ENCODE measurements around the gene MSN.
A peak's percentile ranks its signal among the peaks of the same experiment; 100 is the strongest.
"Not testable (repeated sequence)": the region's sequence is repeated elsewhere in the genome, so short reads cannot be mapped to it uniquely, and the experiment has no call there.

Gene MSN

DNA sequence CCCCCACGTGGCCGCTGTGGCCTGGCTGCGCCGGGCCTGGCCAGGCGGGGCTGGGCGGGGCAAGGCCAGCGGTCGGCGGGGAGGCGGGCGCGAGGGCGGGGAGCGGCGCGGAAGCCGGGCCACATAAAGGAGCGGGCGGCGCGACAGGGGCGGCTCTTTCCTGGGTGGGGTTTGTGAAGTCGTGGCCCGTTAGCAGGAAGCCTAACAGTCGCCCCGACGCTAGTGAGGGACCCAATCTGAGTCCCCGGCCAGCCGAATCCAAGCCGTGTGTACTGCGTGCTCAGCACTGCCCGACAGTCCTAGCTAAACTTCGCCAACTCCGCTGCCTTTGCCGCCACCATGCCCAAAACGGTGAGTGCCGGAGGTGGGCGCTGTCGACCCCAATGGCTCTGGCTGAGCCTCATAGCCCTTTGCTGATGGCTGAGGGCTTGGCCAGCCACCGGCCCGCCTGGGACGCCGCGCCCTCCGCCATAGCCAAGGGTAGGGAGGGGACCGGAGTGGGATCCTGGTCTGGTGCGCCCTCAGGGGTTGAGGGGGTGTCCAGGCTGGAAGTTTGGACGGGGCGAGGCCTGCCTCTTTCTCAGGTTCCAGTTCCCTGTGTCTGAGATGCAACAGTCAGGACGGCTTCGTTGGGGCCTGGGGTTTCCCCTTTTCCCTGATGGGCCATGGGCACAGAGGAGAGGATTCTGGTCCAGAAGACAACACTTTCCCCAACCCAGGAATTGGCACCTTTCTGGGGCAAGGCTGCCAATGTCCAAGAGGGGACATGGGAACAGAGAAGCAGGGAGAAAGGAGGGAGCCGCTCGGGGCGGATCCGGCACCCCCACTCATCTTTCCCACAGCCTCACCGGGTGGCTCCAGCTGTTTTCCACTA, at the start of gene MSN:
Gene MSN, plus strand, starts transcription at position 152 of the 874 bp plus-strand sequence. Its CDS starts 188 bp downstream, at position 340.
- Histone ChIP-seq H3K9ac (ENCODE audit: insufficient read length, low read depth) (peak within 1 kb of the TSS; percentile 91), H3K27me3 (ENCODE audit: insufficient read depth, insufficient read length) (no peaks in the 10 kb centered on the region), H3K4me1 (ENCODE audit: insufficient read depth, insufficient read length) (no peaks in the 10 kb centered on the region), H3K36me3 (ENCODE audit: insufficient read depth, insufficient read length, low read length) (peaks cover 38% of the 10 kb centered on the region), H3K9me3 (ENCODE audit: insufficient read depth, low read length) (no peaks in the 10 kb centered on the region), H3K4me3 (ENCODE audit: insufficient read length, low read depth) (peak within 1 kb of the TSS; percentile 79)
- DNase-seq (ENCODE audit: low read depth, low spot score) = peak; percentile 38
- TF ChIP-seq ZNF274 (IDR thresholded peaks at IDR 0.05; ENCODE audit: low read depth, low read length) (no peak), SUZ12 (IDR thresholded peaks at IDR 0.05; ENCODE audit: extremely low read depth, insufficient read depth, insufficient read length) (no peak), YY1 (IDR thresholded peaks at IDR 0.05; ENCODE audit: insufficient read depth, insufficient read length) (no peak)

- peak overlapping the region; percentile 56 for H3K9ac ChIP-seq (ENCODE audit: insufficient read length, low read depth)
- H3K27me3 ChIP-seq (ENCODE audit: insufficient read depth, insufficient read length); H3K36me3 ChIP-seq (ENCODE audit: insufficient read depth, insufficient read length, low read length); H3K4me1 ChIP-seq (ENCODE audit: insufficient read depth, insufficient read length): not testable (repeated sequence)
- H3K4me3 ChIP-seq (ENCODE audit: insufficient read length, low read depth) = peak overlapping the region; percentile 46
- H3K9me3 ChIP-seq (ENCODE audit: insufficient read depth, low read length) = peaks cover 21% of the 10 kb centered on the region
- DNase-seq (ENCODE audit: low read depth, low spot score) = peak; percentile 43
These were observed 47.3 kb upstream of the MSN start for GRCh38 chrX:65620096-65620705.

DNA sequence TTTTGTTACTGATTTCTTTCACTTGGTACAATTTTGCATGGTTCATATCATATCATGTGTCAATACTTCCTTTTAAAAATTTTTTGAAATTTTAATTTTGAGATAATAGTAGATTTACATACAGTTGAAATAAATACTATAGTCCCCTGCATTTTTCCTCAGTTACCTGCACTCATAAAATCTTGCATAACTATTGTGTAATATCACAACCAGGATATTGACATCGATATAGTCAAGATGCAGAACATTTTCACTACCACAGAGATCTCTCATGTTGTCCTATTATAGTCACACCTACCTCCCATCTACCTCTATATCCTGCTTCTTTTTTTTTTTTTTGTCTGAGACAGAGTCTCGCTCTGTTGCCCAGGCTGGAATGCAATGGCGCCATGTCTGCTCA, 36.7 kb upstream of the MSN start:
- no peaks in the 10 kb centered on the region for H3K27me3 ChIP-seq (ENCODE audit: insufficient read depth, insufficient read length)
- no peak overlapping the region for H3K9ac ChIP-seq (ENCODE audit: insufficient read length, low read depth)
- TF ChIP-seq SUZ12 (IDR thresholded peaks at IDR 0.05; ENCODE audit: extremely low read depth, insufficient read depth, insufficient read length) = no peak
- TF ChIP-seq YY1 (IDR thresholded peaks at IDR 0.05; ENCODE audit: insufficient read depth, insufficient read length) = no peak
- no peak for TF ChIP-seq ZNF274 (IDR thresholded peaks at IDR 0.05; ENCODE audit: low read depth, low read length)
- no peaks in the 10 kb centered on the region for H3K4me1 ChIP-seq (ENCODE audit: insufficient read depth, insufficient read length)
- no peaks in the 10 kb centered on the region for H3K36me3 ChIP-seq (ENCODE audit: insufficient read depth, insufficient read length, low read length)
- DNase-seq (ENCODE audit: low read depth, low spot score) = no peak
- no peak overlapping the region for H3K4me3 ChIP-seq (ENCODE audit: insufficient read length, low read depth)
- H3K9me3 ChIP-seq (ENCODE audit: insufficient read depth, low read length) = peaks cover 19% of the 10 kb centered on the region; the same call in 1 of the 2 replicates

DNA sequence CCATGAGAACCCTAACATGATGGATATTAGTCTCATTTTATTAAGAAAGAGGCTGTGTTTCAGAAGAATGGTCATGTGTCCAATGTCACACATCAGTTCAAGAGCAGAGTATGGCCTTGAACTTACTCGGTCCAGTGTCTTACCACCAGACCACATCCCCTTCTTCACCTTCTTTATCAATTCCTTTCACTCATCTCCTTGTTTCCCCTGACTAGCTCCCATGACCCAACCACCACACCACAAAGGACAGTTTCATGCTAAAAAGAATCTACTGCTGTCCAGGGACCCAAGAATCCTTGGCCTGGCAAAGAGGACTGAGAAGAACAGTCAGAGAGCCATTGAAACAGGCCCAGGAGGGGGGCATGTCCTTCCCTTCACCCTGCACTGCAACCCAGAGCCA, 33.6 kb upstream of the MSN start:
- no peaks in the 10 kb centered on the region for H3K27me3 ChIP-seq (ENCODE audit: insufficient read depth, insufficient read length)
- no peak for DNase-seq (ENCODE audit: low read depth, low spot score)
- H3K9me3 ChIP-seq (ENCODE audit: insufficient read depth, low read length) = no peaks in the 10 kb centered on the region
- TF ChIP-seq YY1 (IDR thresholded peaks at IDR 0.05; ENCODE audit: insufficient read depth, insufficient read length) (no peak), ZNF274 (IDR thresholded peaks at IDR 0.05; ENCODE audit: low read depth, low read length) (no peak), SUZ12 (IDR thresholded peaks at IDR 0.05; ENCODE audit: extremely low read depth, insufficient read depth, insufficient read length) (no peak)
- H3K36me3 ChIP-seq (ENCODE audit: insufficient read depth, insufficient read length, low read length) = no peaks in the 10 kb centered on the region
- H3K4me1 ChIP-seq (ENCODE audit: insufficient read depth, insufficient read length) = no peaks in the 10 kb centered on the region
- H3K4me3 ChIP-seq (ENCODE audit: insufficient read length, low read depth) = no peak overlapping the region
- H3K9ac ChIP-seq (ENCODE audit: insufficient read length, low read depth) = no peak overlapping the region

DNA sequence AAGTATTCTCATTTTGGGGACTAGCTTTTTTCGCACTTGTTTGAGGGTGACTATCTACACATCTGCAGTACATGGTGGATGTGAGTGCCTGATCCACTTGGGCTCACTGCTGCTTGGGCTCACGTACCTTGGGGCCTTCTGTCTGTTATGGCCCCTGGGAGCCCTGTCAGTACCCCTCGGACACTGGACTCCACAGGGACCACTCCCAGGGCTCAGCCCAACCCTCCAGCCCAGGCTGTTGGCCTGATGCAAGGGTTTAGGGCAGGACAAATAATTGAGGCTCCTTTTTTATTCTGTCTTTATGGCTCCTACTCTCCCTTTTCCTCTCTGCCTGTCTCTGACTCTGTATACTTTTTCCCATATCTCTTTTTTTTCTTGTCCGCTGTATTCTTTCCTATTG, 32.7 kb upstream of the MSN start:
- Histone ChIP-seq H3K9ac (ENCODE audit: insufficient read length, low read depth) (no peak overlapping the region), H3K36me3 (ENCODE audit: insufficient read depth, insufficient read length, low read length) (no peaks in the 10 kb centered on the region), H3K4me1 (ENCODE audit: insufficient read depth, insufficient read length) (no peaks in the 10 kb centered on the region), H3K9me3 (ENCODE audit: insufficient read depth, low read length) (no peaks in the 10 kb centered on the region), H3K27me3 (ENCODE audit: insufficient read depth, insufficient read length) (no peaks in the 10 kb centered on the region), H3K4me3 (ENCODE audit: insufficient read length, low read depth) (no peak overlapping the region)
- no peak for DNase-seq (ENCODE audit: low read depth, low spot score)
- TF ChIP-seq ZNF274 (IDR thresholded peaks at IDR 0.05; ENCODE audit: low read depth, low read length) = no peak

DNA sequence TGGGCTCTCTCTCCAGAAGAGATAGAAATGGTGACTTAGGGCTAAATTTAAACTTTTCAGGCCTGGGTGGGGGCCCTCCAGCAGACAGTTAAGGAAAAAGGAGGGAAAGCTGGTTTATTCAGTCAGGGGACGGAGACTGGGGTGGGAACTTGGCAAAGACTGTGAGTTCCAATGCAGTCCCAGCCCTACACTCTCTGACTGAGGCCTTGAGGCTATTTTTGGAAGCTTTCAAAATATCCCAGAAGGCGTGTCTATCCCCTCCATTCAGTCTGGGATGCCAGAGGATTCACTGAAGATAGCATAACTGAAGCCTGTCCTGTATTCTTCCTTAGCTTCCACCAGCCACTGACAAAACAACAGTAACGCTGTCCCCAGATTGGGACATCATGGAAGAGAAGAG, 32.1 kb upstream of the MSN start:
- no peak for DNase-seq (ENCODE audit: low read depth, low spot score)
- Histone ChIP-seq H3K36me3 (ENCODE audit: insufficient read depth, insufficient read length, low read length) (no peaks in the 10 kb centered on the region), H3K27me3 (ENCODE audit: insufficient read depth, insufficient read length) (no peaks in the 10 kb centered on the region), H3K4me3 (ENCODE audit: insufficient read length, low read depth) (no peak overlapping the region), H3K9me3 (ENCODE audit: insufficient read depth, low read length) (no peaks in the 10 kb centered on the region), H3K4me1 (ENCODE audit: insufficient read depth, insufficient read length) (no peaks in the 10 kb centered on the region), H3K9ac (ENCODE audit: insufficient read length, low read depth) (no peak overlapping the region)
- TF ChIP-seq ZNF274 (IDR thresholded peaks at IDR 0.05; ENCODE audit: low read depth, low read length) = no peak

- Histone ChIP-seq H3K36me3 (ENCODE audit: insufficient read depth, insufficient read length, low read length) (no peaks in the 10 kb centered on the region), H3K9ac (ENCODE audit: insufficient read length, low read depth) (no peak overlapping the region), H3K4me1 (ENCODE audit: insufficient read depth, insufficient read length) (no peaks in the 10 kb centered on the region), H3K4me3 (ENCODE audit: insufficient read length, low read depth) (no peak overlapping the region), H3K27me3 (ENCODE audit: insufficient read depth, insufficient read length) (no peaks in the 10 kb centered on the region), H3K9me3 (ENCODE audit: insufficient read depth, low read length) (no peaks in the 10 kb centered on the region)
- no peak for DNase-seq (ENCODE audit: low read depth, low spot score)
- TF ChIP-seq ZNF274 (IDR thresholded peaks at IDR 0.05; ENCODE audit: low read depth, low read length) = no peak
- no peak for TF ChIP-seq YY1 (IDR thresholded peaks at IDR 0.05; ENCODE audit: insufficient read depth, insufficient read length)
- no peak for TF ChIP-seq SUZ12 (IDR thresholded peaks at IDR 0.05; ENCODE audit: extremely low read depth, insufficient read depth, insufficient read length)
These were observed 31.6 kb upstream of the MSN start for GRCh38 chrX:65635822-65636221.

GRCh38 chrX:65636261-65636660, 31.2 kb upstream of the MSN start:
- H3K27me3 ChIP-seq (ENCODE audit: insufficient read depth, insufficient read length); H3K9ac ChIP-seq (ENCODE audit: insufficient read length, low read depth); H3K36me3 ChIP-seq (ENCODE audit: insufficient read depth, insufficient read length, low read length); H3K9me3 ChIP-seq (ENCODE audit: insufficient read depth, low read length); H3K4me1 ChIP-seq (ENCODE audit: insufficient read depth, insufficient read length); H3K4me3 ChIP-seq (ENCODE audit: insufficient read length, low read depth); DNase-seq (ENCODE audit: low read depth, low spot score): not testable (repeated sequence)
